ENCODE results near the gene SH3TC1. TPM values are rescaled to one million over a fixed set of nuclear protein-coding genes. Genes with fewer than 3 reads are reported as not detected.

SH3TC1 gene
- total and polyA plus RNA-seq, 10 of the 15 experiments (the other 5 are each of a cell fraction or from before 2014, with no cell fraction given): 0.19 to 47.0 (median 18.4) TPM

DNA sequence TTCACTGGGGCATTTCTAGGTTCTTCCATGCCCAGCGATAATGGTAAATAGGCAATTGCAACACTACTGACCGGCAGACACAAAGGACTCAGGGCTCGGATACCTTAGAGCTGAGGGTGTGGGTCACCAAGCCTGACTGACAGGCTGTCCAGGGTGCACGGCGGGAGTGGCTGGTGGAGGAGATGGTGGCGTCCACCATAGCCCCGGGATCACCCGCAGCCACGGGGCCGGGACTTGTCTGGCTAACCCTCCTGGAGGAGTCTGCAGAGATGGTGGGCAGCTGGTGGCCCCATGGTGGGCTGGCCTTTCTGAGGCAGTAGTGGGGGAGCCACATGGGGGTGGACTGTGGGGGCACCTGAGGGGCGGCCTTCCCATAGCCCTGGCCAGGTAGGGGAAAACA, 28.7 kb upstream of the SH3TC1 start (continued):
- TF ChIP-seq JUND (IDR thresholded peaks at IDR 0.05; ENCODE audit: low read depth, low read length): no peak
- TF ChIP-seq CHD1 (IDR thresholded peaks at IDR 0.05; ENCODE audit: low read depth, low read length): no peak

DNA sequence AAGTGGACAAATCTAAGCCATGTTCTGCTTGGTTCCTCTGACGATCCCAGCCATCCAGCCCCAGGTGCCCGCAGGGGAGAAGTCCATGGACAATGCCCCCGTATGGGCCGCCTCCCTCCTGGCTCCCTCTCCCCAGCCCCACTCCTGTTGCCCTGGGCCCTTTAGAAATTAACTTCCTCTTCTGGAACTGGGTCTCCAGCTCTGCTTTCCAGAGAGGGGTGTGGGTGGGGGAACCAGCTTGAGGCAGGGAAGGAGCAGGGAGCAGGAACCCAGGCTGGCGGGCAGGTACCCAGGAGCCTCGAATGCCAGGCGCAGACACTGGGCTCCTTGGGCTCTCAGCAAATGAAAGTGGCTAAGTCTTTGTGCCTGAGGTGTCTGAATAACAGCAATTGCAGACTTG, 27.8 kb upstream of the SH3TC1 start:
- no peak for ATAC-seq
- Histone ChIP-seq H3K9ac (ENCODE audit: control insufficient read depth, insufficient read depth, low read length) (no peak overlapping the region), H3K27ac (ENCODE audit: control insufficient read depth, insufficient read depth) (no peak overlapping the region), H4K20me1 (ENCODE audit: control insufficient read depth, insufficient read depth) (no peaks in the 10 kb centered on the region), H3K36me3 (ENCODE audit: control insufficient read depth in 2 of 2, insufficient read depth in 2 of 2, low read length in 1 of 2) (no peaks in the 10 kb centered on the region), H3K4me1 (ENCODE audit: control insufficient read depth, insufficient read depth, low read length) (peaks cover 21% of the 10 kb centered on the region), H2AFZ (ENCODE audit: control insufficient read depth, low read depth, low read length) (no peak overlapping the region), H3K4me2 (ENCODE audit: control insufficient read depth, insufficient read depth) (no peak overlapping the region), H3K9me3 (replicated peaks; ENCODE audit: control insufficient read depth, insufficient read depth, low read length) (peaks cover 14% of the 10 kb centered on the region; the same call in 2 of the 3 replicates), H3K79me2 (ENCODE audit: control insufficient read depth, insufficient read depth, low read length) (no peaks in the 10 kb centered on the region), H3K27me3 (replicated peaks in 1 of 2; ENCODE audit: control insufficient read depth in 2 of 2, insufficient read depth in 2 of 2, low read length in 1 of 2) (no peaks in the 10 kb centered on the region), H3K4me3 (no peak overlapping the region)
- SMC1A ChIA-PET (ENCODE audit: uncharacterized antibody, unreplicated experiment): no interaction called here
- POLR2A ChIA-PET: interaction anchor here (1.5 kb wide), 1 partner anchor 30 kb away, joined by 6 read pairs; no protein-coding TSS in a partner anchor
- 90% methylated on average over 7 of the region's 7 CpGs for WGBS (ENCODE audit: insufficient coverage, insufficient replicate concordance, low lambda C conversion rate, missing lambda C conversion rate)
- CTCF ChIA-PET: interaction anchor here (1.4 to 2.5 kb wide), 2 partner anchors 22 to 231 kb away, joined by 4 to 18 read pairs; no protein-coding TSS in a partner anchor
- FAIRE-seq: no peak
- no peak for DNase-seq (ENCODE audit: low read depth, low spot score)
- BruUV-seq (replicated peaks): no TSS peak
- RAD21 ChIA-PET (ENCODE audit: unreplicated experiment): interaction anchor here (1.6 kb wide), 1 partner anchor 23 kb away, joined by 8 read pairs; no protein-coding TSS in a partner anchor
- intact Hi-C loops (cut with micrococcal nuclease; ENCODE audit: unreplicated experiment) (no loop called here), in situ Hi-C loops (cut with MboI) (no loop called here)
- TF ChIP-seq RCOR1 (conservative IDR thresholded peaks at IDR 0.05; ENCODE audit: low read depth, low read length): no peak
- no peak for TF ChIP-seq ZNF217 (IDR thresholded peaks at IDR 0.05)
- no peak for TF ChIP-seq TARDBP (IDR thresholded peaks at IDR 0.05; ENCODE audit: borderline replicate concordance)
- no peak for TF ChIP-seq NFYB (IDR thresholded peaks at IDR 0.05; ENCODE audit: insufficient read depth, low read depth, low read length)
- TF ChIP-seq RELA (IDR thresholded peaks at IDR 0.05; ENCODE audit: borderline replicate concordance, partially characterized antibody): no peak
- no peak for TF ChIP-seq RAD21 (IDR thresholded peaks at IDR 0.05; ENCODE audit: insufficient read depth, low read depth, low read length)
- TF ChIP-seq ZNF24 (IDR thresholded peaks at IDR 0.05): no peak
- TF ChIP-seq, protein P1, sequence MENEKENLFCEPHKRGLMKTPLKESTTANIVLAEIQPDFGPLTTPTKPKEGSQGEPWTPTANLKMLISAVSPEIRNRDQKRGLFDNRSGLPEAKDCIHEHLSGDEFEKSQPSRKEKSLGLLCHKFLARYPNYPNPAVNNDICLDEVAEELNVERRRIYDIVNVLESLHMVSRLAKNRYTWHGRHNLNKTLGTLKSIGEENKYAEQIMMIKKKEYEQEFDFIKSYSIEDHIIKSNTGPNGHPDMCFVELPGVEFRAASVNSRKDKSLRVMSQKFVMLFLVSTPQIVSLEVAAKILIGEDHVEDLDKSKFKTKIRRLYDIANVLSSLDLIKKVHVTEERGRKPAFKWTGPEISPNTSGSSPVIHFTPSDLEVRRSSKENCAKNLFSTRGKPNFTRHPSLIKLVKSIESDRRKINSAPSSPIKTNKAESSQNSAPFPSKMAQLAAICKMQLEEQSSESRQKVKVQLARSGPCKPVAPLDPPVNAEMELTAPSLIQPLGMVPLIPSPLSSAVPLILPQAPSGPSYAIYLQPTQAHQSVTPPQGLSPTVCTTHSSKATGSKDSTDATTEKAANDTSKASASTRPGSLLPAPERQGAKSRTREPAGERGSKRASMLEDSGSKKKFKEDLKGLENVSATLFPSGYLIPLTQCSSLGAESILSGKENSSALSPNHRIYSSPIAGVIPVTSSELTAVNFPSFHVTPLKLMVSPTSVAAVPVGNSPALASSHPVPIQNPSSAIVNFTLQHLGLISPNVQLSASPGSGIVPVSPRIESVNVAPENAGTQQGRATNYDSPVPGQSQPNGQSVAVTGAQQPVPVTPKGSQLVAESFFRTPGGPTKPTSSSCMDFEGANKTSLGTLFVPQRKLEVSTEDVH (IDR thresholded peaks at IDR 0.05; ENCODE audit: low read depth, partially characterized antibody): no peak
- TF ChIP-seq, protein P2, sequence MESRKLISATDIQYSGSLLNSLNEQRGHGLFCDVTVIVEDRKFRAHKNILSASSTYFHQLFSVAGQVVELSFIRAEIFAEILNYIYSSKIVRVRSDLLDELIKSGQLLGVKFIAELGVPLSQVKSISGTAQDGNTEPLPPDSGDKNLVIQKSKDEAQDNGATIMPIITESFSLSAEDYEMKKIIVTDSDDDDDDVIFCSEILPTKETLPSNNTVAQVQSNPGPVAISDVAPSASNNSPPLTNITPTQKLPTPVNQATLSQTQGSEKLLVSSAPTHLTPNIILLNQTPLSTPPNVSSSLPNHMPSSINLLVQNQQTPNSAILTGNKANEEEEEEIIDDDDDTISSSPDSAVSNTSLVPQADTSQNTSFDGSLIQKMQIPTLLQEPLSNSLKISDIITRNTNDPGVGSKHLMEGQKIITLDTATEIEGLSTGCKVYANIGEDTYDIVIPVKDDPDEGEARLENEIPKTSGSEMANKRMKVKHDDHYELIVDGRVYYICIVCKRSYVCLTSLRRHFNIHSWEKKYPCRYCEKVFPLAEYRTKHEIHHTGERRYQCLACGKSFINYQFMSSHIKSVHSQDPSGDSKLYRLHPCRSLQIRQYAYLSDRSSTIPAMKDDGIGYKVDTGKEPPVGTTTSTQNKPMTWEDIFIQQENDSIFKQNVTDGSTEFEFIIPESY (IDR thresholded peaks at IDR 0.05): no peak
- TF ChIP-seq HDAC2 (IDR thresholded peaks at IDR 0.05): no peak
- TF ChIP-seq HCFC1 (IDR thresholded peaks at IDR 0.05; ENCODE audit: low read length): no peak
- no peak for TF ChIP-seq ZSCAN29 (IDR thresholded peaks at IDR 0.05)
- TF ChIP-seq RFX5 (IDR thresholded peaks at IDR 0.05; ENCODE audit: low read depth, low read length): no peak
- TF ChIP-seq, protein P3, sequence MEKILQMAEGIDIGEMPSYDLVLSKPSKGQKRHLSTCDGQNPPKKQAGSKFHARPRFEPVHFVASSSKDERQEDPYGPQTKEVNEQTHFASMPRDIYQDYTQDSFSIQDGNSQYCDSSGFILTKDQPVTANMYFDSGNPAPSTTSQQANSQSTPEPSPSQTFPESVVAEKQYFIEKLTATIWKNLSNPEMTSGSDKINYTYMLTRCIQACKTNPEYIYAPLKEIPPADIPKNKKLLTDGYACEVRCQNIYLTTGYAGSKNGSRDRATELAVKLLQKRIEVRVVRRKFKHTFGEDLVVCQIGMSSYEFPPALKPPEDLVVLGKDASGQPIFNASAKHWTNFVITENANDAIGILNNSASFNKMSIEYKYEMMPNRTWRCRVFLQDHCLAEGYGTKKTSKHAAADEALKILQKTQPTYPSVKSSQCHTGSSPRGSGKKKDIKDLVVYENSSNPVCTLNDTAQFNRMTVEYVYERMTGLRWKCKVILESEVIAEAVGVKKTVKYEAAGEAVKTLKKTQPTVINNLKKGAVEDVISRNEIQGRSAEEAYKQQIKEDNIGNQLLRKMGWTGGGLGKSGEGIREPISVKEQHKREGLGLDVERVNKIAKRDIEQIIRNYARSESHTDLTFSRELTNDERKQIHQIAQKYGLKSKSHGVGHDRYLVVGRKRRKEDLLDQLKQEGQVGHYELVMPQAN (conservative IDR thresholded peaks at IDR 0.05): no peak
- no peak for TF ChIP-seq IKZF1 (conservative IDR thresholded peaks at IDR 0.05)

Data from GM12878 (cell line).